WTC11 (cell line): Measurements from ENCODE around the gene RBM18. TPM values are rescaled to one million over a fixed set of nuclear protein-coding genes. Genes with fewer than 3 reads are reported as not detected.

Source experiments
- ATAC-seq: fragments of 200-7000 bp; cut with Tn5 transposase; 2 replicates; pipeline ENCODE4 v1.10.0; 2021; ENCODE audit warnings: mild to moderate bottlenecking, moderate library complexity
- CTCF ChIA-PET: fragments of 300-600 bp; sonication (Branson Sonifier 250); formaldehyde crosslinking; loops from one replicate; lab custom pipeline; 2021; ENCODE audit warnings: antibody characterized with exemption; lab: Charles Lee
- POLR2A ChIA-PET: fragments of 350-600 bp; sonication (Branson Sonifier 250); formaldehyde crosslinking; loops from one replicate; lab custom pipeline; 2021; ENCODE audit warnings: antibody characterized with exemption; lab: Charles Lee
- DNase-seq: peaks from one replicate; pipeline ENCODE4 v3.0.0; 2021; ENCODE audit warnings: low spot score
- H3K27ac Mint-ChIP-seq: 2 replicates; pipeline ENCODE4 v1.8.0; 2021; ENCODE audit warnings: mixed read lengths
- H3K27me3 Mint-ChIP-seq: 2 replicates; pipeline ENCODE4 v1.8.0; 2021; ENCODE audit warnings: low read depth, mild to moderate bottlenecking, moderate library complexity, mixed read lengths
- H3K36me3 Mint-ChIP-seq: 2 replicates; pipeline ENCODE4 v1.8.0; 2021; ENCODE audit warnings: mixed read lengths
- H3K4me1 Mint-ChIP-seq: 2 replicates; pipeline ENCODE4 v1.8.0; 2022; ENCODE audit warnings: mixed read lengths
- H3K4me3 Mint-ChIP-seq: 2 replicates; pipeline ENCODE4 v1.8.0; 2021; ENCODE audit warnings: mild to moderate bottlenecking, moderate library complexity, mixed read lengths
- H3K9me3 Mint-ChIP-seq: 2 replicates; pipeline ENCODE4 v1.8.0; 2021; ENCODE audit warnings: mixed read lengths
- NFE2L1 ChIP-seq: sonication (generic); formaldehyde crosslinking; IDR thresholded peaks from 2 replicates; pipeline ENCODE4 v1.8.1; 2023; ENCODE audit warnings: missing genetic modification reagents
- TEAD4 ChIP-seq: sonication (generic); formaldehyde crosslinking; IDR thresholded peaks from 2 replicates; pipeline ENCODE4 v1.8.0; 2022; ENCODE audit warnings: mild to moderate bottlenecking, missing genetic modification reagents
- ZNF396 ChIP-seq: fragments of 250-450 bp; sonication (Bioruptor Pico); IDR thresholded peaks from 2 replicates; pipeline ENCODE4 v1.8.0; 2021; ENCODE audit warnings: mild to moderate bottlenecking, moderate library complexity, borderline replicate concordance
- total RNA-seq: library from RNA; stranded (reverse); gene quantifications from 3 replicates; pipeline ENCODE4 v1.2.3, GENCODE V29; 2021
- TF ChIP-seq, protein P1 (sequence below): sonication (generic); formaldehyde crosslinking; IDR thresholded peaks from 2 replicates; pipeline ENCODE4 v1.8.1; 2023; ENCODE audit warnings: mild to moderate bottlenecking, missing genetic modification reagents, moderate library complexity
- TF ChIP-seq, protein P2 (sequence below): sonication (generic); formaldehyde crosslinking; IDR thresholded peaks from 2 replicates; pipeline ENCODE4 v1.8.1; 2022; ENCODE audit warnings: missing genetic modification reagents, borderline replicate concordance
- TF ChIP-seq, protein P3 (sequence below): fragments of 250-450 bp; sonication (Bioruptor Pico); IDR thresholded peaks from 2 replicates; pipeline ENCODE4 v1.9.0; 2021; ENCODE audit warnings: mild to moderate bottlenecking, borderline replicate concordance
- TF ChIP-seq, protein P4 (sequence below): fragments of 250-450 bp; sonication (Bioruptor Pico); IDR thresholded peaks from 2 replicates; pipeline ENCODE4 v1.8.0; 2021; ENCODE audit warnings: mild to moderate bottlenecking
- TF ChIP-seq, protein P5 (sequence below): sonication (generic); formaldehyde crosslinking; IDR thresholded peaks from 2 replicates; pipeline ENCODE4 v1.8.1; 2022; ENCODE audit warnings: low read depth, mild to moderate bottlenecking, moderate library complexity, missing genetic modification reagents, borderline replicate concordance
- TF ChIP-seq, protein P6 (sequence below): fragments of 250-450 bp; sonication (Bioruptor Pico); IDR thresholded peaks from 2 replicates; pipeline ENCODE4 v2.1.2; 2022; ENCODE audit warnings: mild to moderate bottlenecking, moderate library complexity

RBM18 gene
- total RNA-seq, 1 experiment from 2014 or later: 11.4 TPM

DNA sequence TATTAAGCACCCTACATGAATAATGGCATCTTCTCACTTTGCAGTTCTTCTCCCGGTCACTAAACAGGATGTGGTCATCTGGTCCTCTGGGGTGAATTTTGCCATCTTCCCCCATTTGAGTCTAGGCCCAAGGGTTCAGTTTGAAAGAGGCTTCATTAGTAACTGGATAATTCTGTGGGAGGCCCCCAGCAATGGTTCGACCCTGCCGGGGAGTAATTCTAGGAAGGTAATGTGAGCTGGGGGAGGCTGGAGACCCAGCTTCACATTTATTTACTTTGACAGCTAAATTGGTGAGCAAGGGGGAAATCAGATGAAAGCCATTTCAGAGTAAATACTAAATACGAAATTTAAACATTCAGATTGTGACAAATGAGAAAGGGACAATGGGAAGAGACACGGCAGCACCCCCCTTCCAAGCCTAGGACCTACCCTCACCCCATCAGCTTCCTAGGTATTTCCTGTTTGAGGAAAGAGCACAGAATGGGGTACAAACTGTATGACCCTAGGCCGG, 31.8 kb downstream of the RBM18 start:
- H3K9me3 Mint-ChIP-seq: no peaks in the 10 kb centered on the region
- POLR2A ChIA-PET: no interaction called here
- H3K4me1 Mint-ChIP-seq: peaks cover 10% of the 10 kb centered on the region
- TF ChIP-seq TEAD4 (CRISPR knock-in tag): no peak
- TF ChIP-seq ZNF396 (CRISPR knock-in tag): no peak
- TF ChIP-seq, protein P1, sequence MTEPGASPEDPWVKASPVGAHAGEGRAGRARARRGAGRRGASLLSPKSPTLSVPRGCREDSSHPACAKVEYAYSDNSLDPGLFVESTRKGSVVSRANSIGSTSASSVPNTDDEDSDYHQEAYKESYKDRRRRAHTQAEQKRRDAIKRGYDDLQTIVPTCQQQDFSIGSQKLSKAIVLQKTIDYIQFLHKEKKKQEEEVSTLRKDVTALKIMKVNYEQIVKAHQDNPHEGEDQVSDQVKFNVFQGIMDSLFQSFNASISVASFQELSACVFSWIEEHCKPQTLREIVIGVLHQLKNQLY (CRISPR knock-in tag): no peak
- TF ChIP-seq, protein P2, sequence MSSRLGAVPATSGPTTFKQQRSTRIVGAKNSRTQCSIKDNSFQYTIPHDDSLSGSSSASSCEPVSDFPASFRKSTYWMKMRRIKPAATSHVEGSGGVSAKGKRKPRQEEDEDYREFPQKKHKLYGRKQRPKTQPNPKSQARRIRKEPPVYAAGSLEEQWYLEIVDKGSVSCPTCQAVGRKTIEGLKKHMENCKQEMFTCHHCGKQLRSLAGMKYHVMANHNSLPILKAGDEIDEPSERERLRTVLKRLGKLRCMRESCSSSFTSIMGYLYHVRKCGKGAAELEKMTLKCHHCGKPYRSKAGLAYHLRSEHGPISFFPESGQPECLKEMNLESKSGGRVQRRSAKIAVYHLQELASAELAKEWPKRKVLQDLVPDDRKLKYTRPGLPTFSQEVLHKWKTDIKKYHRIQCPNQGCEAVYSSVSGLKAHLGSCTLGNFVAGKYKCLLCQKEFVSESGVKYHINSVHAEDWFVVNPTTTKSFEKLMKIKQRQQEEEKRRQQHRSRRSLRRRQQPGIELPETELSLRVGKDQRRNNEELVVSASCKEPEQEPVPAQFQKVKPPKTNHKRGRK: no peak
- TF ChIP-seq, protein P3, sequence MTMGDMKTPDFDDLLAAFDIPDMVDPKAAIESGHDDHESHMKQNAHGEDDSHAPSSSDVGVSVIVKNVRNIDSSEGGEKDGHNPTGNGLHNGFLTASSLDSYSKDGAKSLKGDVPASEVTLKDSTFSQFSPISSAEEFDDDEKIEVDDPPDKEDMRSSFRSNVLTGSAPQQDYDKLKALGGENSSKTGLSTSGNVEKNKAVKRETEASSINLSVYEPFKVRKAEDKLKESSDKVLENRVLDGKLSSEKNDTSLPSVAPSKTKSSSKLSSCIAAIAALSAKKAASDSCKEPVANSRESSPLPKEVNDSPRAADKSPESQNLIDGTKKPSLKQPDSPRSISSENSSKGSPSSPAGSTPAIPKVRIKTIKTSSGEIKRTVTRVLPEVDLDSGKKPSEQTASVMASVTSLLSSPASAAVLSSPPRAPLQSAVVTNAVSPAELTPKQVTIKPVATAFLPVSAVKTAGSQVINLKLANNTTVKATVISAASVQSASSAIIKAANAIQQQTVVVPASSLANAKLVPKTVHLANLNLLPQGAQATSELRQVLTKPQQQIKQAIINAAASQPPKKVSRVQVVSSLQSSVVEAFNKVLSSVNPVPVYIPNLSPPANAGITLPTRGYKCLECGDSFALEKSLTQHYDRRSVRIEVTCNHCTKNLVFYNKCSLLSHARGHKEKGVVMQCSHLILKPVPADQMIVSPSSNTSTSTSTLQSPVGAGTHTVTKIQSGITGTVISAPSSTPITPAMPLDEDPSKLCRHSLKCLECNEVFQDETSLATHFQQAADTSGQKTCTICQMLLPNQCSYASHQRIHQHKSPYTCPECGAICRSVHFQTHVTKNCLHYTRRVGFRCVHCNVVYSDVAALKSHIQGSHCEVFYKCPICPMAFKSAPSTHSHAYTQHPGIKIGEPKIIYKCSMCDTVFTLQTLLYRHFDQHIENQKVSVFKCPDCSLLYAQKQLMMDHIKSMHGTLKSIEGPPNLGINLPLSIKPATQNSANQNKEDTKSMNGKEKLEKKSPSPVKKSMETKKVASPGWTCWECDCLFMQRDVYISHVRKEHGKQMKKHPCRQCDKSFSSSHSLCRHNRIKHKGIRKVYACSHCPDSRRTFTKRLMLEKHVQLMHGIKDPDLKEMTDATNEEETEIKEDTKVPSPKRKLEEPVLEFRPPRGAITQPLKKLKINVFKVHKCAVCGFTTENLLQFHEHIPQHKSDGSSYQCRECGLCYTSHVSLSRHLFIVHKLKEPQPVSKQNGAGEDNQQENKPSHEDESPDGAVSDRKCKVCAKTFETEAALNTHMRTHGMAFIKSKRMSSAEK (CRISPR knock-in tag): no peak
- no peaks in the 10 kb centered on the region for H3K36me3 Mint-ChIP-seq
- no peak overlapping the region for H3K27ac Mint-ChIP-seq
- H3K4me3 Mint-ChIP-seq: no peak overlapping the region
- no peak for DNase-seq
- H3K27me3 Mint-ChIP-seq: peaks cover 18% of the 10 kb centered on the region
- CTCF ChIA-PET: interaction anchor here (0.6 to 1.8 kb wide), 2 partner anchors 105 to 110 kb away, joined by 3 to 6 read pairs; no protein-coding TSS in a partner anchor
- ATAC-seq: no peak

DNA sequence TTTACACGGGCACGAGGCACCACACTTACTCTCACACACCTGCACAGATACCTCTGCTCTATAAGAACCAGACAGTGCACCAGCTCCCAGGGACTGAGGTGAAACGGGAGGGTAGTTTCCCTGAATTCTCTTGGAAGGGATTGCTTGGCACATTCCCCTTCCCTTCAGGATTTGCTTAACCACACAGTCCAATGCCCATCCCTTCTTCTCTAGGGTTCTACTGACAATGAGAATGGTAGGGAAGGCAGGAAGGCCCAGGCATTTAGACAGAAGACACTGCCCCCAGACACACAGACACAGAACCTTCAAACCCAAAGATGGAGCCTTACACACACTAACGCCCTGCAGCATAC, 35.2 kb downstream of the RBM18 start:
- POLR2A ChIA-PET: no interaction called here
- CTCF ChIA-PET: interaction anchor here (0.8 to 1.5 kb wide), 3 partner anchors 105 to 130 kb away, joined by 3 to 8 read pairs (median 3); no protein-coding TSS in a partner anchor
- Mint-ChIP-seq H3K27me3 (peaks cover 52% of the 10 kb centered on the region), H3K4me3 (no peak overlapping the region), H3K27ac (no peak overlapping the region), H3K36me3 (peaks cover 5% of the 10 kb centered on the region; the same call in 1 of the 2 replicates), H3K4me1 (peaks cover 32% of the 10 kb centered on the region), H3K9me3 (no peaks in the 10 kb centered on the region)
- no peak for DNase-seq
- TF ChIP-seq NFE2L1 (CRISPR knock-in tag): no peak
- TF ChIP-seq, protein P4, sequence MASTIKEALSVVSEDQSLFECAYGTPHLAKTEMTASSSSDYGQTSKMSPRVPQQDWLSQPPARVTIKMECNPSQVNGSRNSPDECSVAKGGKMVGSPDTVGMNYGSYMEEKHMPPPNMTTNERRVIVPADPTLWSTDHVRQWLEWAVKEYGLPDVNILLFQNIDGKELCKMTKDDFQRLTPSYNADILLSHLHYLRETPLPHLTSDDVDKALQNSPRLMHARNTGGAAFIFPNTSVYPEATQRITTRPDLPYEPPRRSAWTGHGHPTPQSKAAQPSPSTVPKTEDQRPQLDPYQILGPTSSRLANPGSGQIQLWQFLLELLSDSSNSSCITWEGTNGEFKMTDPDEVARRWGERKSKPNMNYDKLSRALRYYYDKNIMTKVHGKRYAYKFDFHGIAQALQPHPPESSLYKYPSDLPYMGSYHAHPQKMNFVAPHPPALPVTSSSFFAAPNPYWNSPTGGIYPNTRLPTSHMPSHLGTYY (CRISPR knock-in tag): no peak
- TF ChIP-seq TEAD4 (CRISPR knock-in tag): no peak
- TF ChIP-seq, protein P5, sequence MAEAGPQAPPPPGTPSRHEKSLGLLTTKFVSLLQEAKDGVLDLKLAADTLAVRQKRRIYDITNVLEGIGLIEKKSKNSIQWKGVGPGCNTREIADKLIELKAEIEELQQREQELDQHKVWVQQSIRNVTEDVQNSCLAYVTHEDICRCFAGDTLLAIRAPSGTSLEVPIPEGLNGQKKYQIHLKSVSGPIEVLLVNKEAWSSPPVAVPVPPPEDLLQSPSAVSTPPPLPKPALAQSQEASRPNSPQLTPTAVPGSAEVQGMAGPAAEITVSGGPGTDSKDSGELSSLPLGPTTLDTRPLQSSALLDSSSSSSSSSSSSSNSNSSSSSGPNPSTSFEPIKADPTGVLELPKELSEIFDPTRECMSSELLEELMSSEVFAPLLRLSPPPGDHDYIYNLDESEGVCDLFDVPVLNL (CRISPR knock-in tag): no peak
- TF ChIP-seq, protein P6, sequence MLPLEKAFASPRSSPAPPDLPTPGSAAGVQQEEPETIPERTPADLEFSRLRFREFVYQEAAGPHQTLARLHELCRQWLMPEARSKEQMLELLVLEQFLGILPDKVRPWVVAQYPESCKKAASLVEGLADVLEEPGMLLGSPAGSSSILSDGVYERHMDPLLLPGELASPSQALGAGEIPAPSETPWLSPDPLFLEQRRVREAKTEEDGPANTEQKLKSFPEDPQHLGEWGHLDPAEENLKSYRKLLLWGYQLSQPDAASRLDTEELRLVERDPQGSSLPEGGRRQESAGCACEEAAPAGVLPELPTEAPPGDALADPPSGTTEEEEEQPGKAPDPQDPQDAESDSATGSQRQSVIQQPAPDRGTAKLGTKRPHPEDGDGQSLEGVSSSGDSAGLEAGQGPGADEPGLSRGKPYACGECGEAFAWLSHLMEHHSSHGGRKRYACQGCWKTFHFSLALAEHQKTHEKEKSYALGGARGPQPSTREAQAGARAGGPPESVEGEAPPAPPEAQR (CRISPR knock-in tag): no peak
- no peak for ATAC-seq
